NCI-H446 treated with DMSO at 0.1 percent for 48 hours (cell line): ENCODE results near the gene LBH.

Experiments used
- DNase-seq: peaks from one replicate; lab custom pipeline; 2025; lab: John Stamatoyannopoulos, UW

LBH gene

GRCh38 chr2:30308280-30308679 lies 76.9 kb downstream of the LBH start:
- no peak for DNase-seq
